ENCODE data around the gene MOB3A. TPM values are rescaled to one million over a fixed set of nuclear protein-coding genes. Genes with fewer than 3 reads are reported as not detected.

MOB3A gene
- total and polyA plus RNA-seq, 2 experiments from 2014 or later = 2.9 to 5.9 TPM

DNA sequence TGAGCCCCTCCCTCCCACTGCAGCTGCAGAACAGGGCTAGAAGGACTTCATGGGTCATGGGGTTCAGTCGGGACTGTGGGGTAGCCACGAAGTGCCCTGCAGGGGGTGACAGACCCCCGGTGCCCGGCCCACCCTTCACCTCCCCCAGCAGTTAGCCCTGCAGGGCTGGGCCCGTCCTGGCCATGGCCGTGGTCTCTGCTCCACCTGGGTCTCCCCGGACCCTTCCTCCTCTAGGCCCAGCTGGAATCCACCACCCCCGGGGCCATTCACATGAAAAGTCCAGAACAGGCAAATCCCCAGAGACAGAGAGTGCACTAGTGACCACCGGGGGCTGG lies 62.3 kb downstream of the MOB3A start:
- H3K27ac Mint-ChIP-seq = no peak overlapping the region
- no peaks in the 10 kb centered on the region for H3K9me2 ChIP-seq (ENCODE audit: insufficient read depth)
- H3K4me3 Mint-ChIP-seq = no peak overlapping the region
- H3K27ac ChIP-seq (ENCODE audit: low read depth) = no peak overlapping the region
- H2AFZ ChIP-seq = no peak overlapping the region
- no peaks in the 10 kb centered on the region for H3K27me3 ChIP-seq (ENCODE audit: insufficient read depth)
- no peak overlapping the region for H3K4me3 ChIP-seq
- H3K4me1 ChIP-seq (ENCODE audit: insufficient read depth) = no peaks in the 10 kb centered on the region; the same call in 1 of the 2 replicates
- no peak for DNase-seq (ENCODE audit: low spot score)
- no peaks in the 10 kb centered on the region for H3K79me2 ChIP-seq (replicated peaks; ENCODE audit: insufficient read depth)
- no peak overlapping the region; the same call in 1 of the 2 replicates for H3K4me2 ChIP-seq
- peaks cover 16% of the 10 kb centered on the region for H3K27me3 Mint-ChIP-seq (ENCODE audit: insufficient read depth, low read depth, poor library complexity)
- peaks cover 5% of the 10 kb centered on the region; the same call in 1 of the 3 replicates for H3K36me3 Mint-ChIP-seq (ENCODE audit: low read depth)
- H3K9me3 Mint-ChIP-seq = peaks cover 10% of the 10 kb centered on the region; the same call in 2 of the 3 replicates
- H3K4me1 Mint-ChIP-seq = peaks cover 16% of the 10 kb centered on the region; the same call in 2 of the 3 replicates
- peaks cover 21% of the 10 kb centered on the region for H3F3A ChIP-seq (replicated peaks; ENCODE audit: low read depth)
- H3K36me3 ChIP-seq (ENCODE audit: insufficient read depth) = no peaks in the 10 kb centered on the region; the same call in 1 of the 2 replicates
- no peak for ATAC-seq
- no peaks in the 10 kb centered on the region for H4K20me1 ChIP-seq (replicated peaks; ENCODE audit: insufficient read depth)
- no peak for TF ChIP-seq ZNF331 (CRISPR knock-in tag; IDR thresholded peaks at IDR 0.05; ENCODE audit: low read depth)
- no peak for TF ChIP-seq POLR2AphosphoS5 (IDR thresholded peaks at IDR 0.05; ENCODE audit: low read depth)
- TF ChIP-seq, protein P1, sequence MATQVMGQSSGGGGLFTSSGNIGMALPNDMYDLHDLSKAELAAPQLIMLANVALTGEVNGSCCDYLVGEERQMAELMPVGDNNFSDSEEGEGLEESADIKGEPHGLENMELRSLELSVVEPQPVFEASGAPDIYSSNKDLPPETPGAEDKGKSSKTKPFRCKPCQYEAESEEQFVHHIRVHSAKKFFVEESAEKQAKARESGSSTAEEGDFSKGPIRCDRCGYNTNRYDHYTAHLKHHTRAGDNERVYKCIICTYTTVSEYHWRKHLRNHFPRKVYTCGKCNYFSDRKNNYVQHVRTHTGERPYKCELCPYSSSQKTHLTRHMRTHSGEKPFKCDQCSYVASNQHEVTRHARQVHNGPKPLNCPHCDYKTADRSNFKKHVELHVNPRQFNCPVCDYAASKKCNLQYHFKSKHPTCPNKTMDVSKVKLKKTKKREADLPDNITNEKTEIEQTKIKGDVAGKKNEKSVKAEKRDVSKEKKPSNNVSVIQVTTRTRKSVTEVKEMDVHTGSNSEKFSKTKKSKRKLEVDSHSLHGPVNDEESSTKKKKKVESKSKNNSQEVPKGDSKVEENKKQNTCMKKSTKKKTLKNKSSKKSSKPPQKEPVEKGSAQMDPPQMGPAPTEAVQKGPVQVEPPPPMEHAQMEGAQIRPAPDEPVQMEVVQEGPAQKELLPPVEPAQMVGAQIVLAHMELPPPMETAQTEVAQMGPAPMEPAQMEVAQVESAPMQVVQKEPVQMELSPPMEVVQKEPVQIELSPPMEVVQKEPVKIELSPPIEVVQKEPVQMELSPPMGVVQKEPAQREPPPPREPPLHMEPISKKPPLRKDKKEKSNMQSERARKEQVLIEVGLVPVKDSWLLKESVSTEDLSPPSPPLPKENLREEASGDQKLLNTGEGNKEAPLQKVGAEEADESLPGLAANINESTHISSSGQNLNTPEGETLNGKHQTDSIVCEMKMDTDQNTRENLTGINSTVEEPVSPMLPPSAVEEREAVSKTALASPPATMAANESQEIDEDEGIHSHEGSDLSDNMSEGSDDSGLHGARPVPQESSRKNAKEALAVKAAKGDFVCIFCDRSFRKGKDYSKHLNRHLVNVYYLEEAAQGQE (IDR thresholded peaks at IDR 0.05; ENCODE audit: unreplicated experiment) = no peak
- no peak for TF ChIP-seq CREB1 (CRISPR knock-in tag; IDR thresholded peaks at IDR 0.05; ENCODE audit: low read depth)
- no peak for TF ChIP-seq JUNB (IDR thresholded peaks at IDR 0.05; ENCODE audit: unreplicated experiment)
- TF ChIP-seq EZH2 (IDR thresholded peaks at IDR 0.05; ENCODE audit: low read depth, unreplicated experiment) = no peak
- TF ChIP-seq STAT1 (IDR thresholded peaks at IDR 0.05; ENCODE audit: unreplicated experiment) = no peak

- Mint-ChIP-seq H3K9me3 (peaks cover 10% of the 10 kb centered on the region; the same call in 2 of the 3 replicates), H3K27me3 (ENCODE audit: insufficient read depth, low read depth, poor library complexity) (peaks cover 16% of the 10 kb centered on the region), H3K4me1 (peaks cover 19% of the 10 kb centered on the region; the same call in 2 of the 3 replicates), H3K27ac (no peak overlapping the region), H3K4me3 (no peak overlapping the region), H3K36me3 (ENCODE audit: low read depth) (peaks cover 5% of the 10 kb centered on the region; the same call in 1 of the 3 replicates)
- H3K4me1 ChIP-seq (ENCODE audit: insufficient read depth) = no peaks in the 10 kb centered on the region; the same call in 1 of the 2 replicates
- peaks cover 21% of the 10 kb centered on the region for H3F3A ChIP-seq (replicated peaks; ENCODE audit: low read depth)
- H3K9me2 ChIP-seq (ENCODE audit: insufficient read depth) = no peaks in the 10 kb centered on the region
- H3K4me2 ChIP-seq = no peak overlapping the region
- DNase-seq (ENCODE audit: low spot score) (no peak), ATAC-seq (no peak)
- no peaks in the 10 kb centered on the region for H4K20me1 ChIP-seq (replicated peaks; ENCODE audit: insufficient read depth)
- no peaks in the 10 kb centered on the region; the same call in 1 of the 2 replicates for H3K36me3 ChIP-seq (ENCODE audit: insufficient read depth)
- TF ChIP-seq CREB1 (CRISPR knock-in tag; IDR thresholded peaks at IDR 0.05; ENCODE audit: low read depth) (no peak), JUNB (IDR thresholded peaks at IDR 0.05; ENCODE audit: unreplicated experiment) (no peak), ZNF114 (CRISPR knock-in tag; IDR thresholded peaks at IDR 0.05) (no peak)
- H3K4me3 ChIP-seq = no peak overlapping the region
- no peaks in the 10 kb centered on the region for H3K27me3 ChIP-seq (ENCODE audit: insufficient read depth)
- no peaks in the 10 kb centered on the region for H3K79me2 ChIP-seq (replicated peaks; ENCODE audit: insufficient read depth)
- no peak overlapping the region for H2AFZ ChIP-seq
- no peak overlapping the region for H3K27ac ChIP-seq (ENCODE audit: low read depth)
Measured at GRCh38 chr19:2033115-2033824, 62.9 kb downstream of the MOB3A start.
